K562 (cell line): ENCODE measurements around the gene IFNA8. TPM values are rescaled to one million over a fixed set of nuclear protein-coding genes. Genes with fewer than 3 reads are reported as not detected.

Experiments
- ATAC-seq: fragments of 200-7000 bp; cut with Tn5 transposase; 3 replicates; pipeline ENCODE4 v1.9.1; 2020; ENCODE audit warnings: moderate library complexity
- Bru-seq: library from RNA; stranded (reverse); fragments of 400-500 nt; gene quantifications from one replicate; lab custom pipeline; 2021; lab: Mats Ljungman, UMichigan
- BruChase-seq, 2 experiments: library from RNA; stranded (reverse); fragments of 400-500 nt; gene quantifications; one replicate each; lab custom pipeline; 2021; lab: Mats Ljungman, UMichigan
- BruUV-seq: library from RNA; stranded (reverse); fragments of 400-500 nt; replicated peaks from 2 replicates; lab custom pipeline; 2021; lab: Mats Ljungman, UMichigan
- CTCF ChIA-PET: fragments of 300-600 bp; formaldehyde crosslinking; extraction: SDS; loops from one replicate; lab custom pipeline; 2021; ENCODE audit warnings: low intra/inter-chr PET ratio; lab: Yijun Ruan, JAX
- POLR2A ChIA-PET: fragments of 300-600, 350-650 bp; sonication (Branson Sonifier 250); formaldehyde crosslinking; extraction: SDS; loops from one replicate; lab custom pipeline; 2021; ENCODE audit warnings: antibody characterized with exemption, inconsistent platforms; lab: Yijun Ruan, JAX
- DNase-seq, 4 experiments: peaks; one replicate each; pipeline versions ENCODE4 v3.0.0 to v3.0.0-alpha.2; 2011 to 2018; ENCODE audit warnings: low spot score in 3 of 4, mixed read lengths in 3 of 4; ENCODE audit errors: extremely low read depth in 1 of 4
- FAIRE-seq: peaks from 2 replicates; lab custom pipeline; 2011; peaks lifted over from hg19 to GRCh38; lab: Jason Lieb, UNC
- H2AFZ ChIP-seq: 2 replicates; pipeline ENCODE4 v1.6.0; 2011; ENCODE audit warnings: low read depth, low read length, control low read depth, inconsistent platforms
- H3K27ac ChIP-seq: fragments of 200-600 bp; 3 replicates; pipeline ENCODE4 v1.8.0; 2011; ENCODE audit warnings: low read depth, mild to moderate bottlenecking, control low read depth, inconsistent platforms, low read length, moderate library complexity, mixed read lengths; ENCODE audit errors: extremely low read depth
- H3K27me3 ChIP-seq, 2 experiments: fragments of 300-600 bp in 1 of 2; 2 replicates in 1 of 2; 3 replicates in 1 of 2; pipeline versions ENCODE4 v1.6.0 to v1.8.0; 2011; ENCODE audit warnings: inconsistent platforms in 2 of 2, low read length in 2 of 2, mild to moderate bottlenecking in 1 of 2, mixed read lengths in 1 of 2, moderate library complexity in 1 of 2; ENCODE audit not compliant: control insufficient read depth in 2 of 2, insufficient read depth in 2 of 2
- H3K36me3 ChIP-seq: fragments of 300-600 bp; 3 replicates; pipeline ENCODE4 v1.8.0; 2011; ENCODE audit warnings: mild to moderate bottlenecking, low read length, inconsistent platforms; ENCODE audit not compliant: control insufficient read depth, insufficient read depth
- H3K4me1 ChIP-seq, 2 experiments: fragments of 200-600 bp in 1 of 2; replicated peaks in 1 of 2; 2 replicates in 1 of 2; 3 replicates in 1 of 2; pipeline versions ENCODE4 v1.5.1 to v1.8.0; 2011; ENCODE audit warnings: inconsistent platforms in 2 of 2, low read length in 2 of 2, mild to moderate bottlenecking in 1 of 2, mixed read lengths in 1 of 2, moderate library complexity in 1 of 2; ENCODE audit not compliant: control insufficient read depth in 2 of 2, insufficient read depth in 2 of 2
- H3K4me2 ChIP-seq: 2 replicates; pipeline ENCODE4 v1.6.1; 2011; ENCODE audit warnings: low read length, control low read depth, inconsistent platforms, mixed read lengths; ENCODE audit not compliant: insufficient read depth
- H3K4me3 ChIP-seq: fragments of 200-600 bp; sonication (generic), shearing (Covaris generic); 2 replicates; pipeline ENCODE4 v1.5.1; 2016; ENCODE audit warnings: control low read depth, inconsistent platforms
- H3K79me2 ChIP-seq: fragments of 200-600 bp; 3 replicates; pipeline ENCODE4 v1.8.0; 2011; ENCODE audit warnings: low read length, inconsistent platforms; ENCODE audit not compliant: control insufficient read depth, insufficient read depth
- H3K9ac ChIP-seq, 2 experiments: 2 replicates each; pipeline versions ENCODE4 v1.6.0 to v1.6.1; 2011; ENCODE audit warnings: low read depth in 2 of 2, low read length in 2 of 2, control low read depth in 1 of 2, inconsistent platforms in 1 of 2, mild to moderate bottlenecking in 1 of 2, mixed read lengths in 1 of 2; ENCODE audit not compliant: insufficient read depth in 1 of 2
- H3K9me1 ChIP-seq: one replicate; pipeline ENCODE4 v1.6.0; 2011; ENCODE audit warnings: inconsistent platforms, mild to moderate bottlenecking, low read length, moderate library complexity; ENCODE audit not compliant: control insufficient read depth, insufficient read depth
- H3K9me3 ChIP-seq: replicated peaks from 2 replicates; pipeline ENCODE4 v1.5.1; 2011; ENCODE audit warnings: low read depth, low read length, inconsistent platforms; ENCODE audit not compliant: control insufficient read depth, insufficient read depth
- H4K20me1 ChIP-seq: replicated peaks from 2 replicates; pipeline ENCODE4 v1.6.1; 2011; ENCODE audit warnings: low read length, inconsistent platforms, mixed read lengths; ENCODE audit not compliant: control insufficient read depth, insufficient read depth
- LCOR ChIP-seq: sonication (generic); formaldehyde crosslinking; IDR thresholded peaks from 2 replicates; pipeline ENCODE4 v1.8.0; 2022; ENCODE audit warnings: mild to moderate bottlenecking, missing genetic modification reagents
- NFRKB ChIP-seq: fragments of 450-650 bp; IDR thresholded peaks from 2 replicates; pipeline ENCODE4 v1.6.1; 2016; ENCODE audit warnings: low read depth
- RBM17 ChIP-seq: fragments of 200-400 bp; formaldehyde crosslinking; IDR thresholded peaks from 2 replicates; pipeline ENCODE4 v1.6.1; 2017; ENCODE audit warnings: low read depth, mild to moderate bottlenecking, low read length, borderline replicate concordance
- SREBF2 ChIP-seq: sonication (generic); formaldehyde crosslinking; IDR thresholded peaks from 2 replicates; pipeline ENCODE4 v1.4.0; 2020; ENCODE audit warnings: mild to moderate bottlenecking, missing genetic modification reagents
- U2AF1 ChIP-seq: fragments of 200-400 bp; formaldehyde crosslinking; optimal IDR thresholded peaks from 2 replicates; pipeline ENCODE3; 2017; ENCODE audit warnings: mild to moderate bottlenecking, low read depth, low read length, moderate library complexity
- YBX1 ChIP-seq: fragments of 450-650 bp; IDR thresholded peaks from 2 replicates; pipeline ENCODE4 v1.7.1; 2016; ENCODE audit warnings: mild to moderate bottlenecking
- ZNF280A ChIP-seq: fragments of 450-650 bp; IDR thresholded peaks from 2 replicates; pipeline ENCODE4 v1.6.1; 2018; ENCODE audit warnings: mild to moderate bottlenecking, low read depth; ENCODE audit not compliant: partially characterized antibody
- ZNF696 ChIP-seq: fragments of 250-450 bp; sonication (Bioruptor Pico); conservative IDR thresholded peaks from 2 replicates; pipeline ENCODE4 v1.4.0; 2020; ENCODE audit warnings: mild to moderate bottlenecking, moderate library complexity
- WGBS: fragments of 100-300 bp; shearing (Covaris generic); methylation state at CpG from one replicate; pipeline ENCODE4 v1.1.6; 2016; ENCODE audit warnings: low coverage, mixed read lengths; ENCODE audit not compliant: insufficient coverage; ENCODE audit errors: missing lambda C conversion rate; 5-methylcytosine and 5-hydroxymethylcytosine counted together
- in situ Hi-C: fragments of 300-500 bp; cut with MboI; formaldehyde crosslinking; loops from 4 replicates; pipeline ENCODE4 v1.15.0; 2018; ENCODE audit warnings: inconsistent platforms, mixed read lengths
- intact Hi-C: fragments of 100-400 bp; cut with micrococcal nuclease; formaldehyde crosslinking; loops from 2 replicates; pipeline ENCODE4 v1.14.2; 2022
- long read RNA-seq, 3 experiments: library from polyadenylated mRNA in 2 of 3; library from RNA in 1 of 3; unstranded in 2 of 3; stranded (forward) in 1 of 3; transcript quantifications; one replicate each; pipeline ENCODE4 v2.0.0, GENCODE V29; 2019 to 2022
- polyA minus RNA-seq, 3 experiments: library from RNA; depleted of rRNA, polyadenylated mRNA; stranded (reverse); fragments of >200 nt; gene quantifications; 2 replicates each; pipeline ENCODE4 v1.2.3, GENCODE V29; 2011
- polyA plus RNA-seq, 8 experiments: library from polyadenylated mRNA; depleted of rRNA in 4 of 8; stranded (reverse) in 5 of 8; unstranded in 3 of 8; fragments of >200 nt; fragmentation: Nextera tagmentation in 2 of 8; fragmentation: Illumina TruSeq in 1 of 8; extraction: Ambion mirVana in 2 of 8; extraction: Trizol in 1 of 8; gene quantifications; 2 replicates each; pipeline versions ENCODE4 v1.2.1 to v1.2.3, GENCODE V29; 2011 to 2014; ENCODE audit warnings: inconsistent platforms in 1 of 8, missing spikeins in 1 of 8
- total RNA-seq, 7 experiments: library from RNA; depleted of rRNA in 6 of 7; stranded (reverse); fragments of >200 nt in 6 of 7; fragmentation: Illumina TruSeq in 2 of 7; extraction: Trizol in 2 of 7; gene quantifications; 2 replicates each; pipeline versions ENCODE4 v1.2.1 to v1.2.3, GENCODE V29; 2011 to 2021; ENCODE audit warnings: low replicate concordance in 1 of 7
- TF ChIP-seq, protein P1 (sequence below): fragments of 250-450 bp; sonication (Bioruptor Pico); IDR thresholded peaks from 2 replicates; pipeline ENCODE4 v1.4.0; 2020

Gene IFNA8
- not detected in 2 replicates for total RNA-seq (2011; cell fraction: chromatin; rRNA removed; ENCODE audit: low replicate concordance)
- not detected in 2 replicates for total RNA-seq (2011; cell fraction: nucleolus; rRNA removed)
- total RNA-seq (2011; cell fraction: nucleoplasm; rRNA removed) = not detected in 2 replicates
- total RNA-seq (2014; rRNA removed) = not detected in 2 replicates
- total RNA-seq (2014; rRNA removed; fragmentation: Illumina TruSeq; extraction: Trizol) = not detected in 2 replicates
- not detected in 2 replicates for total RNA-seq (2015; rRNA removed; fragmentation: Illumina TruSeq; extraction: Trizol)
- not detected in 2 replicates for total RNA-seq (2021)
- not detected in 2 replicates for polyA plus RNA-seq (2011; rRNA removed)
- polyA plus RNA-seq (2011; cell fraction: cytosol; rRNA removed) = not detected in 2 replicates
- not detected in 2 replicates for polyA plus RNA-seq (2011; cell fraction: nucleus; rRNA removed)
- not detected in 2 replicates for polyA plus RNA-seq (2012)
- not detected in 2 replicates for polyA plus RNA-seq (2014; fragmentation: Illumina TruSeq; extraction: Trizol)
- polyA plus RNA-seq (2014; fragmentation: Nextera tagmentation; extraction: Ambion mirVana) = not detected
- polyA plus RNA-seq (2014; rRNA removed) = not detected in 2 replicates
- polyA minus RNA-seq (2011; rRNA and poly(A)+ RNA removed) = not detected in 2 replicates
- not detected in 2 replicates for polyA minus RNA-seq (2011; cell fraction: cytosol; rRNA and poly(A)+ RNA removed)
- polyA minus RNA-seq (2011; cell fraction: nucleus; rRNA and poly(A)+ RNA removed) = not detected in 2 replicates
- Bru-seq, nascent RNA = not detected
- not detected for BruChase-seq, experiment 1, labeled RNA remaining after a 2-hour chase
- BruChase-seq, experiment 2, labeled RNA remaining after a 6-hour chase = not detected
- long read RNA-seq, experiment 1 = 0 reads
- long read RNA-seq, experiment 2 = 0 reads
- long read RNA-seq, experiment 3 = 0 reads

DNA sequence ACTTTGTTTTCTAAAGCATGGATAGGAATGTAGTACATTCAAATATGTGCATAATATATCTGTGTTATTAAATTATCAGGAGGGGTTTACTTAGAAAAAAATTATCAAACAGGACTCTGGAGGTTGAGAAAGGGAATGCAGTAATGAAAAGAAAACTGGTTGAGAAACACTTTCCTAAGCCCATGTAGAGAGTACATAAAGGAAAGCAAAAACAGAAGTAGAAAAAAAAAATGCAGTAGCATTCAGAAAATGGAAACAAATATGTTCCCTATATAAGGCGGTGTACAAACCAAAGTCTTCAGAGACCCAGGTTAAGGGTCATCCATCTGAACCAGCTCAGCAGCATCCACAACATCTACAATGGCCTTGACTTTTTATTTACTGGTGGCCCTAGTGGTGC, at the start of gene IFNA8:
Gene IFNA8 (plus strand): TSS at position 301 of the 400 bp plus-strand sequence. CDS start 60 bp downstream, at position 361.
- H3K9ac ChIP-seq = no peak within 1 kb of the TSS
- CTCF ChIA-PET = no interaction called here
- FAIRE-seq (no peak), ATAC-seq (no peak), DNase-seq (no peak)
- no peaks in the 10 kb centered on the region for H3K27me3 ChIP-seq
- BruUV-seq = no TSS peak
- POLR2A ChIA-PET = no interaction called here
- no peaks in the 10 kb centered on the region for H3K79me2 ChIP-seq
- no peaks in the 10 kb centered on the region for H3K9me3 ChIP-seq
- H3K9me1 ChIP-seq = no peaks in the 10 kb centered on the region
- H3K4me3 ChIP-seq = no peak within 1 kb of the TSS
- no peak within 1 kb of the TSS for H2AFZ ChIP-seq
- H3K36me3 ChIP-seq = no peaks in the 10 kb centered on the region
- no peaks in the 10 kb centered on the region for H3K4me1 ChIP-seq
- H3K4me2 ChIP-seq = no peak within 1 kb of the TSS
- H4K20me1 ChIP-seq = no peaks in the 10 kb centered on the region
- intact Hi-C loops = no loop called here
- in situ Hi-C loops = no loop called here
- WGBS = no CpG with 5 or more reads among the region's 1 CpG
- TF ChIP-seq ZNF280A = no peak
- no peak for TF ChIP-seq SREBF2 (CRISPR knock-in tag)
- no peak for TF ChIP-seq YBX1
- TF ChIP-seq U2AF1 = no peak
- TF ChIP-seq RBM17 = no peak
- TF ChIP-seq, protein P1, sequence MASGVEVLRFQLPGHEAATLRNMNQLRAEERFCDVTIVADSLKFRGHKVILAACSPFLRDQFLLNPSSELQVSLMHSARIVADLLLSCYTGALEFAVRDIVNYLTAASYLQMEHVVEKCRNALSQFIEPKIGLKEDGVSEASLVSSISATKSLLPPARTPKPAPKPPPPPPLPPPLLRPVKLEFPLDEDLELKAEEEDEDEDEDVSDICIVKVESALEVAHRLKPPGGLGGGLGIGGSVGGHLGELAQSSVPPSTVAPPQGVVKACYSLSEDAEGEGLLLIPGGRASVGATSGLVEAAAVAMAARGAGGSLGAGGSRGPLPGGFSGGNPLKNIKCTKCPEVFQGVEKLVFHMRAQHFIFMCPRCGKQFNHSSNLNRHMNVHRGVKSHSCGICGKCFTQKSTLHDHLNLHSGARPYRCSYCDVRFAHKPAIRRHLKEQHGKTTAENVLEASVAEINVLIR (CRISPR knock-in tag) = no peak
- no peak for TF ChIP-seq ZNF696 (CRISPR knock-in tag)
- TF ChIP-seq LCOR (CRISPR knock-in tag) = no peak
- TF ChIP-seq NFRKB = no peak
- TF ChIP-seq, all 486 proteins: peak for 0
- no peak within 1 kb of the TSS for H3K27ac ChIP-seq
